ENCODE measurements around the gene PKMYT1. TPM values are rescaled to one million over a fixed set of nuclear protein-coding genes. Genes with fewer than 3 reads are reported as not detected.

PKMYT1 gene
- polyA plus RNA-seq, 1 of the 3 experiments (the other 2 are of a cell fraction), result 8.5 TPM

- TF ChIP-seq, protein P1, sequence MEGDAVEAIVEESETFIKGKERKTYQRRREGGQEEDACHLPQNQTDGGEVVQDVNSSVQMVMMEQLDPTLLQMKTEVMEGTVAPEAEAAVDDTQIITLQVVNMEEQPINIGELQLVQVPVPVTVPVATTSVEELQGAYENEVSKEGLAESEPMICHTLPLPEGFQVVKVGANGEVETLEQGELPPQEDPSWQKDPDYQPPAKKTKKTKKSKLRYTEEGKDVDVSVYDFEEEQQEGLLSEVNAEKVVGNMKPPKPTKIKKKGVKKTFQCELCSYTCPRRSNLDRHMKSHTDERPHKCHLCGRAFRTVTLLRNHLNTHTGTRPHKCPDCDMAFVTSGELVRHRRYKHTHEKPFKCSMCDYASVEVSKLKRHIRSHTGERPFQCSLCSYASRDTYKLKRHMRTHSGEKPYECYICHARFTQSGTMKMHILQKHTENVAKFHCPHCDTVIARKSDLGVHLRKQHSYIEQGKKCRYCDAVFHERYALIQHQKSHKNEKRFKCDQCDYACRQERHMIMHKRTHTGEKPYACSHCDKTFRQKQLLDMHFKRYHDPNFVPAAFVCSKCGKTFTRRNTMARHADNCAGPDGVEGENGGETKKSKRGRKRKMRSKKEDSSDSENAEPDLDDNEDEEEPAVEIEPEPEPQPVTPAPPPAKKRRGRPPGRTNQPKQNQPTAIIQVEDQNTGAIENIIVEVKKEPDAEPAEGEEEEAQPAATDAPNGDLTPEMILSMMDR (IDR thresholded peaks at IDR 0.05), result no peak
- TF ChIP-seq MXI1 (IDR thresholded peaks at IDR 0.05; ENCODE audit: low read depth, low read length) (no peak), RFX5 (IDR thresholded peaks at IDR 0.05; ENCODE audit: low read length) (no peak), NFIC (IDR thresholded peaks at IDR 0.05; ENCODE audit: borderline replicate concordance) (peak; percentile 100), GATA2 (CRISPR knock-in tag; IDR thresholded peaks at IDR 0.05) (no peak), PBX3 (IDR thresholded peaks at IDR 0.05) (peak; percentile 77), FOXM1 (IDR thresholded peaks at IDR 0.05; ENCODE audit: low read depth) (0 out of 2 replicates have a peak, but pooled peaks have one; percentile 47), NRF1 (IDR thresholded peaks at IDR 0.05; ENCODE audit: low read depth, low read length) (no peak), RXRA (IDR thresholded peaks at IDR 0.05; ENCODE audit: borderline replicate concordance, low read depth) (peak; percentile 98), CHD2 (IDR thresholded peaks at IDR 0.05; ENCODE audit: low read length, partially characterized antibody) (peak; percentile 11), MEF2A (IDR thresholded peaks at IDR 0.05; ENCODE audit: borderline replicate concordance, low read depth) (peak; percentile 68; the same call in 1 of the 2 replicates), TCF12 (IDR thresholded peaks at IDR 0.05) (peak; percentile 80), YY1 (IDR thresholded peaks at IDR 0.05; ENCODE audit: low read depth) (no peak), SMC3 (IDR thresholded peaks at IDR 0.05; ENCODE audit: low read depth, low read length) (no peak), JUND (IDR thresholded peaks at IDR 0.05) (peak; percentile 99), REST (IDR thresholded peaks at IDR 0.05; ENCODE audit: low read depth, low read length) (peak; percentile 69), FOSL2 (IDR thresholded peaks at IDR 0.05; ENCODE audit: borderline replicate concordance, low read depth) (peak; percentile 98), TAF1 (IDR thresholded peaks at IDR 0.05; ENCODE audit: borderline replicate concordance, low read depth, low read length) (peak; percentile 53; the same call in 1 of the 2 replicates)
- TF ChIP-seq, protein P2, sequence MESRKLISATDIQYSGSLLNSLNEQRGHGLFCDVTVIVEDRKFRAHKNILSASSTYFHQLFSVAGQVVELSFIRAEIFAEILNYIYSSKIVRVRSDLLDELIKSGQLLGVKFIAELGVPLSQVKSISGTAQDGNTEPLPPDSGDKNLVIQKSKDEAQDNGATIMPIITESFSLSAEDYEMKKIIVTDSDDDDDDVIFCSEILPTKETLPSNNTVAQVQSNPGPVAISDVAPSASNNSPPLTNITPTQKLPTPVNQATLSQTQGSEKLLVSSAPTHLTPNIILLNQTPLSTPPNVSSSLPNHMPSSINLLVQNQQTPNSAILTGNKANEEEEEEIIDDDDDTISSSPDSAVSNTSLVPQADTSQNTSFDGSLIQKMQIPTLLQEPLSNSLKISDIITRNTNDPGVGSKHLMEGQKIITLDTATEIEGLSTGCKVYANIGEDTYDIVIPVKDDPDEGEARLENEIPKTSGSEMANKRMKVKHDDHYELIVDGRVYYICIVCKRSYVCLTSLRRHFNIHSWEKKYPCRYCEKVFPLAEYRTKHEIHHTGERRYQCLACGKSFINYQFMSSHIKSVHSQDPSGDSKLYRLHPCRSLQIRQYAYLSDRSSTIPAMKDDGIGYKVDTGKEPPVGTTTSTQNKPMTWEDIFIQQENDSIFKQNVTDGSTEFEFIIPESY (IDR thresholded peaks at IDR 0.05; ENCODE audit: borderline replicate concordance, low read depth), result no peak
Observed at GRCh38 chr16:3020604-3021448, 40.6 kb upstream of the PKMYT1 start (continued).

All from SK-N-SH (cell line).